Measurements from ENCODE around the gene DPPA3.

GRCh38 chr12:7666595-7666994 lies 44.6 kb upstream of the DPPA3 start:
- TF ChIP-seq CTCF (IDR thresholded peaks at IDR 0.05) (no peak), POLR2A (IDR thresholded peaks at IDR 0.05) (no peak)
